Transverse colon (tissue), 3 donors: Measurements from ENCODE around the gene TNS3.

Experiments used
- CTCF ChIP-seq, 5 experiments: fragments of 200-600 bp in 3 of 5; fragments of 450-650 bp in 2 of 5; sonication (generic) in 3 of 5; IDR thresholded peaks; 1 replicate in 2 of 5; 2 replicates in 3 of 5; pipeline ENCODE4 v1.5.1; 2016 to 2017; ENCODE audit warnings: antibody characterized with exemption in 5 of 5, inconsistent platforms in 3 of 5, mild to moderate bottlenecking in 2 of 5, moderate library complexity in 1 of 5
- POLR2A ChIP-seq: fragments of 450-650 bp; IDR thresholded peaks from one replicate; pipeline ENCODE4 v1.6.1; 2016; ENCODE audit warnings: antibody characterized with exemption, mild to moderate bottlenecking, moderate library complexity

GRCh38 chr7:47342296-47343060 lies 239.4 kb downstream of the TNS3 start:
- TF ChIP-seq POLR2A (no peak), CTCF (IDR thresholded peaks at IDR 0.05) (no peak)
